Fibroblast of lung (primary cell): ENCODE data around the gene KIAA1328. TPM values are rescaled to one million over a fixed set of nuclear protein-coding genes. Genes with fewer than 3 reads are reported as not detected.
A peak's percentile ranks its signal among the peaks of the same experiment; 100 is the strongest.

Source experiments
- DNase-seq, 2 donors: peaks; one replicate each; pipeline versions ENCODE4 v3.0.0 to v3.0.0-alpha.2; 2010; ENCODE audit warnings: low read depth in 2 of 2
- H2AFZ ChIP-seq: 2 replicates; pipeline ENCODE4 v1.5.1; 2012; ENCODE audit warnings: low read length, control low read depth, inconsistent platforms
- H3K27ac ChIP-seq: 2 replicates; pipeline ENCODE4 v1.5.1; 2011; ENCODE audit warnings: low read length, control low read depth; ENCODE audit not compliant: insufficient read depth
- H3K27me3 ChIP-seq: 2 replicates; pipeline ENCODE4 v1.5.1; 2011; ENCODE audit warnings: mild to moderate bottlenecking, low read length; ENCODE audit not compliant: control insufficient read depth, insufficient read depth
- H3K36me3 ChIP-seq: 2 replicates; pipeline ENCODE4 v1.5.1; 2011; ENCODE audit warnings: low read length; ENCODE audit not compliant: control insufficient read depth, insufficient read depth
- H3K4me1 ChIP-seq: 2 replicates; pipeline ENCODE4 v1.5.1; 2011; ENCODE audit warnings: low read length; ENCODE audit not compliant: control insufficient read depth, insufficient read depth; ENCODE audit errors: extremely low read depth
- H3K4me2 ChIP-seq: 2 replicates; pipeline ENCODE4 v1.5.1; 2011; ENCODE audit warnings: low read length, control low read depth; ENCODE audit not compliant: insufficient read depth; ENCODE audit errors: extremely low read depth
- H3K4me3 ChIP-seq, 4 experiments: fragments of 200-600 bp in 1 of 4; sonication (generic) in 1 of 4; replicated peaks in 1 of 4; 2 replicates each; pipeline ENCODE4 v1.5.1; 2011 to 2016; ENCODE audit warnings: low read length in 4 of 4, low read depth in 3 of 4, mild to moderate bottlenecking in 3 of 4, control low read depth in 2 of 4, inconsistent platforms in 1 of 4, mixed read lengths in 1 of 4; ENCODE audit not compliant: insufficient read depth in 1 of 4; ENCODE audit errors: control extremely low read depth in 1 of 4
- H3K79me2 ChIP-seq: 2 replicates; pipeline ENCODE4 v1.5.1; 2012; ENCODE audit warnings: mild to moderate bottlenecking, low read length, inconsistent platforms; ENCODE audit not compliant: control insufficient read depth, insufficient read depth
- H3K9ac ChIP-seq: 2 replicates; pipeline ENCODE4 v1.5.1; 2011; ENCODE audit warnings: mild to moderate bottlenecking, low read length, control low read depth; ENCODE audit not compliant: insufficient read depth
- H3K9me3 ChIP-seq: 2 replicates; pipeline ENCODE4 v1.5.1; 2012; ENCODE audit warnings: low read depth, low read length; ENCODE audit not compliant: control insufficient read depth, insufficient read depth
- H4K20me1 ChIP-seq: 2 replicates; pipeline ENCODE4 v1.5.1; 2011; ENCODE audit warnings: low read length; ENCODE audit not compliant: control insufficient read depth, insufficient read depth; ENCODE audit errors: extremely low read depth
- EZH2 ChIP-seq: IDR thresholded peaks from 2 replicates; pipeline ENCODE4 v1.5.1; 2012; ENCODE audit warnings: low read length, control low read depth, mild to moderate bottlenecking; ENCODE audit errors: missing control alignments
- polyA plus RNA-seq, 2 donors: library from polyadenylated mRNA; depleted of rRNA in 1 of 2; stranded (reverse) in 1 of 2; unstranded in 1 of 2; fragments of >200 nt; gene quantifications; 2 replicates each; pipeline ENCODE4 v1.2.1, GENCODE V29; 2011 to 2012; ENCODE audit warnings: missing spikeins in 1 of 2
- total RNA-seq: library from RNA; depleted of rRNA; stranded (reverse); fragments of >200 nt; gene quantifications from 2 replicates; pipeline ENCODE4 v1.2.1, GENCODE V29; 2014
- TF ChIP-seq, protein P1 (sequence below), 2 donors: IDR thresholded peaks in 1 of 2; conservative IDR thresholded peaks in 1 of 2; 1 replicate in 1 of 2; 2 replicates in 1 of 2; pipeline ENCODE4 v1.5.1; 2011 to 2012; ENCODE audit warnings: low read length in 2 of 2, control low read depth in 1 of 2, inconsistent platforms in 1 of 2, low read depth in 1 of 2, mild to moderate bottlenecking in 1 of 2

KIAA1328 gene
- total and polyA plus RNA-seq, 2 donors (not counting 1 experiment from before 2014, with no cell fraction given): 4.3 to 4.5 TPM

DNA sequence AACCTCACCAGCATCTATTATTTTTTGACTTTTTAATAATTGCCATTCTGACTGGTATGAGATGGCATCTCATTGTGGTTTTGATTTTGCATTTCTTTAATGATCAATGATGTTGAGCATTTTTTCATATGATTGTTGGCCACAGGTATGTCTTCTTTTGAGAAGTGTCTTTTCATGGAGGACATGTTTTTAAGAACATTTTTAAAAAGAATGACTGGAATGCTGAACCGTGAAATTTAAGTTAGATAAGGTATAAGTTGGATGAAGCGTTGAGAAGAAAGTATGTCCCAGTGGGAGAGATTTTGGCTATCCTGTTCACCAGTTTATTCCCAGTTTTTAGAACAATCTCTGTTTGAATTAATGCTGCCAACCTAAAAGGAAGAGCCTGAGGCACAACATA lies 370.8 kb downstream of the KIAA1328 start:
- Histone ChIP-seq H3K9ac (no peak overlapping the region), H3K4me1 (no peaks in the 10 kb centered on the region), H3K79me2 (no peaks in the 10 kb centered on the region), H3K4me3 (no peak overlapping the region), H4K20me1 (no peaks in the 10 kb centered on the region), H3K36me3 (no peaks in the 10 kb centered on the region), H3K27me3 (no peaks in the 10 kb centered on the region), H2AFZ (no peak overlapping the region), H3K27ac (no peak overlapping the region), H3K9me3 (no peaks in the 10 kb centered on the region), H3K4me2 (no peak overlapping the region)
- no peak for TF ChIP-seq EZH2
- TF ChIP-seq, protein P1, sequence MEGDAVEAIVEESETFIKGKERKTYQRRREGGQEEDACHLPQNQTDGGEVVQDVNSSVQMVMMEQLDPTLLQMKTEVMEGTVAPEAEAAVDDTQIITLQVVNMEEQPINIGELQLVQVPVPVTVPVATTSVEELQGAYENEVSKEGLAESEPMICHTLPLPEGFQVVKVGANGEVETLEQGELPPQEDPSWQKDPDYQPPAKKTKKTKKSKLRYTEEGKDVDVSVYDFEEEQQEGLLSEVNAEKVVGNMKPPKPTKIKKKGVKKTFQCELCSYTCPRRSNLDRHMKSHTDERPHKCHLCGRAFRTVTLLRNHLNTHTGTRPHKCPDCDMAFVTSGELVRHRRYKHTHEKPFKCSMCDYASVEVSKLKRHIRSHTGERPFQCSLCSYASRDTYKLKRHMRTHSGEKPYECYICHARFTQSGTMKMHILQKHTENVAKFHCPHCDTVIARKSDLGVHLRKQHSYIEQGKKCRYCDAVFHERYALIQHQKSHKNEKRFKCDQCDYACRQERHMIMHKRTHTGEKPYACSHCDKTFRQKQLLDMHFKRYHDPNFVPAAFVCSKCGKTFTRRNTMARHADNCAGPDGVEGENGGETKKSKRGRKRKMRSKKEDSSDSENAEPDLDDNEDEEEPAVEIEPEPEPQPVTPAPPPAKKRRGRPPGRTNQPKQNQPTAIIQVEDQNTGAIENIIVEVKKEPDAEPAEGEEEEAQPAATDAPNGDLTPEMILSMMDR (conservative IDR thresholded peaks at IDR 0.05 in 1 of 2, IDR thresholded peaks at IDR 0.05 in 1 of 2; ENCODE audit: low read depth in 1 of 2, low read length in 2 of 2): no peak
- peak in 1 of 2 donors; percentile 72 for DNase-seq

DNA sequence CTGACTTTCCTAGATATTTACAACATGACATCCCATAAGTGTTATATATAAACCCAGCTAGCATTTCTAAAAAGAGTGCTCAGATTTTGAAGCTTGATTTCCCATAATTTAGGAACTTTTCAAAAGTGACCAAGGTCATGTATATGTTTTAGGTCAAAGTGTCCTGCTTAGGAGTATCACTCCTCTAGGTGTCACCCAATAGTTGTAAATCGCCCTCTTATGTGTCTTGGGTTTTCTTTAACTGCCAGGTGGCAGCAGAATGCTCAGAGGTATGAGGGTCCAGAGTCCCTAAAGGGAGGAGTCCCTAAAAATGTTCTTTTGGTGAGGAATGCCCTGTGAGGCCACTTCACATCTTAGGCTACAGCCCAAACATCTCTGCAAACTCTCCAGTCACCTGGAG lies 378.4 kb downstream of the KIAA1328 start:
- no peak overlapping the region for H3K4me2 ChIP-seq
- H3K79me2 ChIP-seq: no peaks in the 10 kb centered on the region
- H2AFZ ChIP-seq: no peak overlapping the region
- H3K36me3 ChIP-seq: no peaks in the 10 kb centered on the region
- DNase-seq: no peak
- no peak overlapping the region for H3K4me3 ChIP-seq
- no peak overlapping the region for H3K9ac ChIP-seq
- no peak overlapping the region for H3K27ac ChIP-seq
- TF ChIP-seq, protein P1 (conservative IDR thresholded peaks at IDR 0.05 in 1 of 2, IDR thresholded peaks at IDR 0.05 in 1 of 2; ENCODE audit: low read depth in 1 of 2, low read length in 2 of 2): no peak
- no peak for TF ChIP-seq EZH2
- no peaks in the 10 kb centered on the region for H3K4me1 ChIP-seq
- no peaks in the 10 kb centered on the region for H3K27me3 ChIP-seq
- H4K20me1 ChIP-seq: no peaks in the 10 kb centered on the region
- no peaks in the 10 kb centered on the region for H3K9me3 ChIP-seq

DNA sequence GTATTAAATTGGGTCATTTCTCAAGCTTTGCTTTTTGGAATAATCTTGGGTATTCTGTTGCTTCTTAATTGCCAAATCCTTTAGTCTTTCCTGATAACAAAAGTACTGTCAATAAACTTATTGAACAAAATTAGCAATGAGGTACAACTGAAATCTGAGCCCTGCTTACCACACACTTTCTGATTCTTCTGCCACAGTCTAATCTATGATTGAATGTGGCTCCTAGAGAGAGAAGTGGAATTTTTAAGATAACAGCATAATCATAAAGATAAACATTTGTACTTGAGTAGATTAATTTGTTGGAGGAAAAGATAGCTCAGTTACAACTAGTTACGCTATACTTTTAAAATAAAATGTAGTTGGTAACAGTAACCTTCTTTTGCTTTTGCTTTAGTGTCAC lies 381.9 kb downstream of the KIAA1328 start:
- Histone ChIP-seq H2AFZ (no peak overlapping the region), H3K9me3 (no peaks in the 10 kb centered on the region), H4K20me1 (no peaks in the 10 kb centered on the region), H3K27me3 (no peaks in the 10 kb centered on the region), H3K4me3 (no peak overlapping the region), H3K9ac (no peak overlapping the region), H3K4me1 (no peaks in the 10 kb centered on the region), H3K36me3 (no peaks in the 10 kb centered on the region), H3K79me2 (no peaks in the 10 kb centered on the region), H3K27ac (no peak overlapping the region), H3K4me2 (no peak overlapping the region)
- DNase-seq: no peak
- TF ChIP-seq, protein P1 (conservative IDR thresholded peaks at IDR 0.05 in 1 of 2, IDR thresholded peaks at IDR 0.05 in 1 of 2; ENCODE audit: low read depth in 1 of 2, low read length in 2 of 2): no peak
- no peak for TF ChIP-seq EZH2
